ENCODE data around the gene SLC24A3.

Gene SLC24A3

GRCh38 chr20:19401096-19401495 is 188.7 kb downstream of the SLC24A3 start:
- DNase-seq, result no peak

- no peak for DNase-seq
Observed at GRCh38 chr20:19403549-19403948, 191.1 kb downstream of the SLC24A3 start.

- peak; percentile 11 for DNase-seq
Observed at GRCh38 chr20:19404826-19405225, 192.4 kb downstream of the SLC24A3 start.

- no peak for DNase-seq
Observed at GRCh38 chr20:19405958-19406357, 193.5 kb downstream of the SLC24A3 start.

GRCh38 chr20:19406381-19406780 is 193.9 kb downstream of the SLC24A3 start:
- DNase-seq, result no peak

GRCh38 chr20:19407196-19407595 is 194.8 kb downstream of the SLC24A3 start:
- DNase-seq, result no peak

GRCh38 chr20:19407736-19408135 is 195.3 kb downstream of the SLC24A3 start:
- no peak for DNase-seq

- peak; percentile 16 for DNase-seq
Observed at GRCh38 chr20:19408971-19409370, 196.5 kb downstream of the SLC24A3 start.

- DNase-seq, result no peak
Observed at GRCh38 chr20:19411811-19412210, 199.4 kb downstream of the SLC24A3 start.

GRCh38 chr20:19412254-19412653 is 199.8 kb downstream of the SLC24A3 start:
- no peak for DNase-seq

- no peak for DNase-seq
Observed at GRCh38 chr20:19414600-19414999, 202.2 kb downstream of the SLC24A3 start.

- DNase-seq, result no peak
Observed at GRCh38 chr20:19415786-19416185, 203.3 kb downstream of the SLC24A3 start.

GRCh38 chr20:19416627-19417026 is 204.2 kb downstream of the SLC24A3 start:
- DNase-seq, result no peak

- no peak for DNase-seq
Observed at GRCh38 chr20:19419396-19419795, 207.0 kb downstream of the SLC24A3 start.

- no peak for DNase-seq
Observed at GRCh38 chr20:19423097-19423899, 210.9 kb downstream of the SLC24A3 start.

- peak; percentile 38 for DNase-seq
Observed at GRCh38 chr20:19423900-19424620, 211.6 kb downstream of the SLC24A3 start.

GRCh38 chr20:19426356-19426755 is 213.9 kb downstream of the SLC24A3 start:
- DNase-seq, result no peak

GRCh38 chr20:19427480-19427879 is 215.0 kb downstream of the SLC24A3 start:
- DNase-seq, result no peak

GRCh38 chr20:19427913-19428312 is 215.5 kb downstream of the SLC24A3 start:
- no peak for DNase-seq

GRCh38 chr20:19428324-19428723 is 215.9 kb downstream of the SLC24A3 start:
- no peak for DNase-seq

- DNase-seq, result no peak
Observed at GRCh38 chr20:19429538-19429937, 217.1 kb downstream of the SLC24A3 start.

- DNase-seq, result no peak
Observed at GRCh38 chr20:19430641-19431315, 218.3 kb downstream of the SLC24A3 start.

GRCh38 chr20:19431316-19431700 is 218.9 kb downstream of the SLC24A3 start:
- DNase-seq, result no peak

- no peak for DNase-seq
Observed at GRCh38 chr20:19431906-19432305, 219.5 kb downstream of the SLC24A3 start.

Measured in EL (cell line).